ENCODE data around the gene UVSSA. TPM values are rescaled to one million over a fixed set of nuclear protein-coding genes. Genes with fewer than 3 reads are reported as not detected.

UVSSA gene
- total and polyA plus RNA-seq, 2 donors (not counting 1 experiment from before 2014, with no cell fraction given): 4.6 to 7.6 TPM

DNA sequence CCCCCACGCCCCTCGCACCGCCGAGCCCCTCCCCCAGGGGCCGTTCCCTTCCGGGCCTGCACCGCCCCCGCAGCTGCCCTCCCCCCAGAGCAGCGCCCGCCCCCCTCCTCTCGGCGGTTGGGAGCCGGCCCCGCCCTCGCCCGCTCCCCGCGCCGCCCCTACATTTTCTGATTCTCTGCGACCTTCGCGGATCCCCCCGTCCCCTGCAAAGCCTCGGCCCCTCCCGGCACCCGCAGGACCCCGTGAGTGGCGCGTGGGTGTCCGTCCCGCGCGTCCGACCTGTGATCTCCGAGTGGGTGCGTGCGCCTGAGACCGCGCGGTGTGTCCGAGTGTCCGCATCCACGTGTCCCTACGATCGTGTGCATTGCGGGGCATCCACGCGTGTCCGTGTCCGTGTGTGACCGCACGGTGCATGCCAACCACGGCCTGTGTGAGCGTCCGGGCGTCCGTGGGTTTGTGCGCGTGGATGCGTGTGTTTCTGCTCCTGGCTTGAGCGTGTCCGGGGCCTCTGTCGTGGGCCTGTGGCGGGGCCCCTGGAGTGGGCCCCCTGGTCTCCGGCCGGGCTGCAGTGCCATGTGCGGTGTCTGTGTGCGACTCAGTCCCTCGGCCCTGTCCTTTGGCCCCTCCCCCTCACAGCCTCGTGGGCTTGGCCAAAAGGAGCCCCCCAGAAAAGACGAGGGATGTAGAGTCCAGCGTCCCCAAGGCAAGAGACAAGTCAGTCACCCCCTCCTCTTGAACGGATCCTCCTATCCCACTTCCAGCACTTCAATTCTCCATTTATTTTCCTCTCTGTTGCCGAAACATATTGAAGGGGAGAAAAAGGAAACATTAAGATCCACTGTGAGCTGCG lies 68.0 kb downstream of the UVSSA start:
- Histone ChIP-seq H3K4me3 (replicated peaks in 1 of 4; ENCODE audit: control extremely low read depth in 1 of 4, insufficient read depth in 1 of 4, low read depth in 3 of 4, low read length in 4 of 4) (no peak overlapping the region), H3K27ac (ENCODE audit: insufficient read depth, low read length) (no peak overlapping the region), H2AFZ (ENCODE audit: low read length) (no peak overlapping the region), H3K36me3 (ENCODE audit: control insufficient read depth, insufficient read depth, low read length) (no peaks in the 10 kb centered on the region), H3K9ac (ENCODE audit: insufficient read depth, low read length) (no peak overlapping the region), H3K79me2 (ENCODE audit: control insufficient read depth, insufficient read depth, low read length) (no peaks in the 10 kb centered on the region), H3K4me2 (ENCODE audit: extremely low read depth, insufficient read depth, low read length) (no peak overlapping the region), H3K9me3 (ENCODE audit: control insufficient read depth, insufficient read depth, low read depth, low read length) (no peaks in the 10 kb centered on the region), H3K4me1 (ENCODE audit: control insufficient read depth, extremely low read depth, insufficient read depth, low read length) (no peaks in the 10 kb centered on the region), H4K20me1 (ENCODE audit: control insufficient read depth, extremely low read depth, insufficient read depth, low read length) (no peaks in the 10 kb centered on the region), H3K27me3 (ENCODE audit: control insufficient read depth, insufficient read depth, low read length) (peaks cover 6% of the 10 kb centered on the region)
- TF ChIP-seq EZH2 (IDR thresholded peaks at IDR 0.05; ENCODE audit: low read length, missing control alignments): peak; percentile 35
- TF ChIP-seq, protein P1, sequence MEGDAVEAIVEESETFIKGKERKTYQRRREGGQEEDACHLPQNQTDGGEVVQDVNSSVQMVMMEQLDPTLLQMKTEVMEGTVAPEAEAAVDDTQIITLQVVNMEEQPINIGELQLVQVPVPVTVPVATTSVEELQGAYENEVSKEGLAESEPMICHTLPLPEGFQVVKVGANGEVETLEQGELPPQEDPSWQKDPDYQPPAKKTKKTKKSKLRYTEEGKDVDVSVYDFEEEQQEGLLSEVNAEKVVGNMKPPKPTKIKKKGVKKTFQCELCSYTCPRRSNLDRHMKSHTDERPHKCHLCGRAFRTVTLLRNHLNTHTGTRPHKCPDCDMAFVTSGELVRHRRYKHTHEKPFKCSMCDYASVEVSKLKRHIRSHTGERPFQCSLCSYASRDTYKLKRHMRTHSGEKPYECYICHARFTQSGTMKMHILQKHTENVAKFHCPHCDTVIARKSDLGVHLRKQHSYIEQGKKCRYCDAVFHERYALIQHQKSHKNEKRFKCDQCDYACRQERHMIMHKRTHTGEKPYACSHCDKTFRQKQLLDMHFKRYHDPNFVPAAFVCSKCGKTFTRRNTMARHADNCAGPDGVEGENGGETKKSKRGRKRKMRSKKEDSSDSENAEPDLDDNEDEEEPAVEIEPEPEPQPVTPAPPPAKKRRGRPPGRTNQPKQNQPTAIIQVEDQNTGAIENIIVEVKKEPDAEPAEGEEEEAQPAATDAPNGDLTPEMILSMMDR (conservative IDR thresholded peaks at IDR 0.05 in 1 of 2, IDR thresholded peaks at IDR 0.05 in 1 of 2; ENCODE audit: low read depth in 1 of 2, low read length in 2 of 2): no peak
- DNase-seq (ENCODE audit: low read depth in 2 of 2): no peak

DNA sequence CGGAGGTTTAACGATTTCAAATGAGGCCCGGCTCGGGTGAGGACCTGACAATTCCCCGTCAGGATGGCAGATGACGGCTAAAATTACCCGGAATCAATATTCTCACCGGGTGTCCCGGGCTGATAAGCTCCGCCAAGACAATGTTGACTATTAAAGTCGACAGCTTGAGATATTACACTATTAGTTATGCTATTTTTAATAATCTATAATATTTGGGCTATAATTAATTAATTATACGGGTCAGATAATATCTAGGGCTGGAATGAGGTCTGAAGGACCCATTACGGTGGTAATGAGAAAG lies 68.6 kb downstream of the UVSSA start:
- no peaks in the 10 kb centered on the region for H3K4me1 ChIP-seq (ENCODE audit: control insufficient read depth, extremely low read depth, insufficient read depth, low read length)
- TF ChIP-seq, protein P1 (conservative IDR thresholded peaks at IDR 0.05 in 1 of 2, IDR thresholded peaks at IDR 0.05 in 1 of 2; ENCODE audit: low read depth in 1 of 2, low read length in 2 of 2): no peak
- no peak for TF ChIP-seq EZH2 (IDR thresholded peaks at IDR 0.05; ENCODE audit: low read length, missing control alignments)
- peaks cover 6% of the 10 kb centered on the region for H3K27me3 ChIP-seq (ENCODE audit: control insufficient read depth, insufficient read depth, low read length)
- H3K4me3 ChIP-seq (replicated peaks in 1 of 4; ENCODE audit: control extremely low read depth in 1 of 4, insufficient read depth in 1 of 4, low read depth in 3 of 4, low read length in 4 of 4): no peak overlapping the region
- H3K9me3 ChIP-seq (ENCODE audit: control insufficient read depth, insufficient read depth, low read depth, low read length): no peaks in the 10 kb centered on the region
- no peak overlapping the region for H3K9ac ChIP-seq (ENCODE audit: insufficient read depth, low read length)
- no peak overlapping the region for H3K27ac ChIP-seq (ENCODE audit: insufficient read depth, low read length)
- DNase-seq (ENCODE audit: low read depth in 2 of 2): no peak
- no peaks in the 10 kb centered on the region for H4K20me1 ChIP-seq (ENCODE audit: control insufficient read depth, extremely low read depth, insufficient read depth, low read length)
- no peaks in the 10 kb centered on the region for H3K36me3 ChIP-seq (ENCODE audit: control insufficient read depth, insufficient read depth, low read length)
- no peak overlapping the region for H3K4me2 ChIP-seq (ENCODE audit: extremely low read depth, insufficient read depth, low read length)
- H3K79me2 ChIP-seq (ENCODE audit: control insufficient read depth, insufficient read depth, low read length): no peaks in the 10 kb centered on the region
- no peak overlapping the region for H2AFZ ChIP-seq (ENCODE audit: low read length)

DNA sequence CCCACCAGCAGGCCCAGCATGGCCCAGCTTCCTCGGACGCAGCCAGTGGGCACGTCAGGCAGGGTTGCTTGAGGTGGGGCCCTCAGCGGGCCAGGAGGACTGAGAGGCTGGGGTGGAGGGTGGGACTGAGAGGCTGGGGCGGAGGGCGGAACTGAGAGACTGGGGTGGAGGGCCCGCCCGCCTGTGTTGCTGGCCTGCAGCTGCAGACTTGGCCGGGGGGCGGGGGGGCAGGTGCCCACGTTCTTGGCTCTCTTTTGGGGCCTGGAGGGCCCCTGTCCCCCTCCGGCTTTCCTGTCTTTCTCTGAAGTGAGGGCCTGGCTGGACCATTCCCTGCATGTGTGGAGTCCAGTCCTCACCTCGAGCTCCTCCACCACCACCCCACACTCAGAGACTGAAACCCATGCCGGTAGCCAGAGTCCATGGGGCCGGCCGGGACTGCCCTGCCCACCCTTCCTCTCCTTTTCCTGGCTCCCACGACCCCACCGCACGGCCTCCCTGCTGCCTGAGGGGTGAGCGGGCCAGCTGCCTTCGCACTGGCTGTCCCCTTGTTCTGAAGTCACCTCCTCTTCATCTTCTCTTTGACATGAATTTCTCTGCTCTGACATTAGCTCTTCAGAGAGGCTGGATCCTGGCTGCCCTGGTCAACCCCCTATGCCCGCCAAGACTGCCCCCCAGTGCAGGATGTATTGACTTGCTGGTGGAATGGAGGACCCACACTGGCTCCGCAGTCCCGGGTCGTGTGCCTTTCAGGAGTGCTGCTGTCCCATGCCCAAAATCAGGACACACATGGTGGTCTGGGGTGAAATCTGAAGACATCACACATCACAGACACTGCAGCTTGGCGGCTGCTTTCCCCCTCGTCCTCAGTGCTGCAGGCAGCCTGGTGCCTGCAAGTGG lies 69.3 kb downstream of the UVSSA start:
- Histone ChIP-seq H3K9me3 (ENCODE audit: control insufficient read depth, insufficient read depth, low read depth, low read length) (no peaks in the 10 kb centered on the region), H3K27me3 (ENCODE audit: control insufficient read depth, insufficient read depth, low read length) (peaks cover 6% of the 10 kb centered on the region), H3K4me1 (ENCODE audit: control insufficient read depth, extremely low read depth, insufficient read depth, low read length) (no peaks in the 10 kb centered on the region), H2AFZ (ENCODE audit: low read length) (no peak overlapping the region), H4K20me1 (ENCODE audit: control insufficient read depth, extremely low read depth, insufficient read depth, low read length) (no peaks in the 10 kb centered on the region), H3K27ac (ENCODE audit: insufficient read depth, low read length) (no peak overlapping the region), H3K36me3 (ENCODE audit: control insufficient read depth, insufficient read depth, low read length) (no peaks in the 10 kb centered on the region), H3K4me2 (ENCODE audit: extremely low read depth, insufficient read depth, low read length) (no peak overlapping the region), H3K79me2 (ENCODE audit: control insufficient read depth, insufficient read depth, low read length) (no peaks in the 10 kb centered on the region), H3K4me3 (replicated peaks in 1 of 4; ENCODE audit: control extremely low read depth in 1 of 4, insufficient read depth in 1 of 4, low read depth in 3 of 4, low read length in 4 of 4) (no peak overlapping the region), H3K9ac (ENCODE audit: insufficient read depth, low read length) (no peak overlapping the region)
- DNase-seq (ENCODE audit: low read depth in 2 of 2): no peak
- TF ChIP-seq, protein P1 (conservative IDR thresholded peaks at IDR 0.05 in 1 of 2, IDR thresholded peaks at IDR 0.05 in 1 of 2; ENCODE audit: low read depth in 1 of 2, low read length in 2 of 2): no peak
- TF ChIP-seq EZH2 (IDR thresholded peaks at IDR 0.05; ENCODE audit: low read length, missing control alignments): no peak

All from fibroblast of lung (primary cell).